Right kidney (tissue), 1 donor: ENCODE measurements around the gene C19orf12.

Source experiments
- DNase-seq: peaks from one replicate; pipeline ENCODE4 v3.0.0-alpha.2; 2016

The C19orf12 gene

GRCh38 chr19:29697523-29698261, 17.4 kb downstream of the C19orf12 start:
- no peak for DNase-seq

- no peak for DNase-seq
Measured at GRCh38 chr19:29696565-29696846, 18.6 kb downstream of the C19orf12 start.

GRCh38 chr19:29695765-29696564, 19.1 kb downstream of the C19orf12 start:
- no peak for DNase-seq

- DNase-seq = peak; percentile 60
Measured at GRCh38 chr19:29694669-29695627, 20.1 kb downstream of the C19orf12 start.

- DNase-seq = no peak
Measured at GRCh38 chr19:29694161-29694560, 20.9 kb downstream of the C19orf12 start.

- DNase-seq = no peak
Measured at GRCh38 chr19:29690842-29691241, 24.2 kb downstream of the C19orf12 start.

- no peak for DNase-seq
Measured at GRCh38 chr19:29687897-29688728, 26.9 kb downstream of the C19orf12 start.

GRCh38 chr19:29687244-29687896, 27.7 kb downstream of the C19orf12 start:
- DNase-seq = peak; percentile 52

GRCh38 chr19:29686285-29686805, 28.7 kb downstream of the C19orf12 start:
- DNase-seq = no peak

GRCh38 chr19:29685326-29685725, 29.7 kb downstream of the C19orf12 start:
- no peak for DNase-seq

GRCh38 chr19:29683009-29683408, 32.1 kb downstream of the C19orf12 start:
- no peak for DNase-seq

- no peak for DNase-seq
Measured at GRCh38 chr19:29682236-29682895, 32.7 kb downstream of the C19orf12 start.

- DNase-seq = no peak
Measured at GRCh38 chr19:29681422-29682235, 33.4 kb downstream of the C19orf12 start.

- DNase-seq = no peak
Measured at GRCh38 chr19:29680937-29681336, 34.1 kb downstream of the C19orf12 start.

GRCh38 chr19:29680447-29680846, 34.6 kb downstream of the C19orf12 start:
- no peak for DNase-seq

GRCh38 chr19:29679598-29680210, 35.4 kb downstream of the C19orf12 start:
- no peak for DNase-seq

GRCh38 chr19:29678484-29679106, 36.5 kb downstream of the C19orf12 start:
- no peak for DNase-seq

GRCh38 chr19:29677001-29677817, 37.9 kb downstream of the C19orf12 start:
- DNase-seq = no peak
